Progenitor cell of endocrine pancreas (in vitro differentiated cells): ENCODE results near the gene SCYGR3. TPM values are rescaled to one million over a fixed set of nuclear protein-coding genes. Genes with fewer than 3 reads are reported as not detected.
A peak's percentile ranks its signal among the peaks of the same experiment; 100 is the strongest.
"Not testable (repeated sequence)": the region's sequence is repeated elsewhere in the genome, so short reads cannot be mapped to it uniquely, and the experiment has no call there.

Experiments
- DNase-seq: peaks from one replicate; pipeline ENCODE4 v3.0.0; 2021; ENCODE audit warnings: low spot score; ENCODE audit not compliant: unreplicated experiment
- H3K27ac Mint-ChIP-seq: 2 replicates; pipeline ENCODE4 v1.8.0; 2021; ENCODE audit warnings: mild to moderate bottlenecking, moderate library complexity, mixed read lengths
- H3K27me3 Mint-ChIP-seq: 2 replicates; pipeline ENCODE4 v1.8.0; 2021; ENCODE audit warnings: mixed read lengths
- H3K36me3 Mint-ChIP-seq: 2 replicates; pipeline ENCODE4 v1.8.0; 2022; ENCODE audit warnings: mixed read lengths; ENCODE audit not compliant: insufficient read depth
- H3K4me1 Mint-ChIP-seq: 2 replicates; pipeline ENCODE4 v1.8.0; 2021; ENCODE audit warnings: low read depth, mixed read lengths
- H3K4me3 Mint-ChIP-seq: 2 replicates; pipeline ENCODE4 v1.8.0; 2021; ENCODE audit warnings: low read depth, mild to moderate bottlenecking, moderate library complexity, mixed read lengths
- H3K9me3 Mint-ChIP-seq: 2 replicates; pipeline ENCODE4 v1.8.0; 2021; ENCODE audit warnings: low read depth, mixed read lengths
- CTCF ChIP-seq: fragments of 200-600 bp; sonication (generic); IDR thresholded peaks from one replicate; pipeline ENCODE4 v1.5.0; 2021; ENCODE audit warnings: antibody characterized with exemption, mild to moderate bottlenecking; ENCODE audit not compliant: unreplicated experiment
- total RNA-seq: library from RNA; stranded (reverse); gene quantifications from 2 replicates; pipeline ENCODE4 v1.2.1, GENCODE V29; 2021

Gene SCYGR3
- total RNA-seq, 1 donor from 2014 or later = not detected

DNA sequence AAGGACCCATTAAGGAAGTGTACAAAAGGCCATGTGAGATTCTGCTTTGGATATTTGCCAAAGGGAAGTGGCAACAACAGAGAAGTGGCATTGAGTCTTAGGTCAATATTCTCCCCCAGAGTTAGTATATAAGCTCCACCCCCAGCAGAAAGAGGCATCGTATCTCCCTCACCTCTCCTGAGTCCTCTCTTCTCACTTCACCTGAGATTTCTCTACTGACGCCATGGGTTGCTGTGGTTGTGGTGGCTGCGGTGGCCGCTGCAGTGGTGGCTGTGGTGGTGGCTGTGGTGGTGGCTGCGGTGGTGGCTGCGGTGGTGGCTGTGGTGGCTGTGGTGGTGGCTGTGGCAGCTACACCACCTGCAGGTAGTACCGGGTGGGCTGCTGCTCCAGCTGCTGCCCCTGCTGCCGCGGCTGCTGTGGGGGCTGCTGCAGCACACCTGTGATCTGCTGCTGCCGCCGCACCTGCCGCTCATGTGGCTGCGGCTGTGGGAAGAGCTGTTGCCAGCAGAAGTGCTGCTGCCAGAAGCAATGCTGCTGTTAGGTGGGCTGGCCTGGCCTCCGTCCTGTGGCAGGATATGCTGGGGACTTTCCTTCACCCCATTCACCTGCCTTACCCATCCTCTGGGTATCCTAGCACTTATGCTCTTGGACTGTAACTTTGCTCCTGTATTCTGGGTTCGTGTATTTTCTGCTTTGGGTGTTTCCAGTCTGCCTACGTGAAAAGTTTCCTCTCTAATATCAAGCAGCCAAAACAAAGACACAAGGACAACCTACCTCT lies 5.9 kb downstream of the SCYGR3 start:
- Mint-ChIP-seq H3K4me3 (no peak overlapping the region), H3K9me3 (no peaks in the 10 kb centered on the region), H3K27me3 (peaks cover 3% of the 10 kb centered on the region), H3K4me1 (no peaks in the 10 kb centered on the region), H3K27ac (no peak overlapping the region), H3K36me3 (no peaks in the 10 kb centered on the region)
- TF ChIP-seq CTCF = no peak
- no peak for DNase-seq

DNA sequence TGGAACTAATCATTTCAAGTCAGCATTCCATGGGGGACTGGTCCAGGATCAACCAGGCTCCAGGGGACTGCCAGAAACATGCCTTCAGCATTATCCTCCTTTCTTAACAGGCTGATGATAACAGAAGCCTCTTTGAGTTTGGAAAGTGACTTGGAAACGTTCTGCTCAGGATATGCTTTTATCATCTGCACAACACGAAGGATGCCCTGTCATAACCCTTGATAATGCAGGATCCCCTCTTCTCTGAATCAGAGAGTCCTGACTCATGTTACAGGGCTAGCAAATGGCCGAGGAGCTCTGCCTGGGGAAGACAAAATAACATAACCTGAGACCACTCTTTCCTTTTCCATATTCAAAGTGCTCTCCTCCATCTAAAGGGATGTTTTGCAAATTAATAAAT lies 6.7 kb downstream of the SCYGR3 start:
- H3K27me3 Mint-ChIP-seq = peaks cover 3% of the 10 kb centered on the region
- no peaks in the 10 kb centered on the region for H3K36me3 Mint-ChIP-seq
- H3K4me3 Mint-ChIP-seq = no peak overlapping the region
- no peak overlapping the region for H3K27ac Mint-ChIP-seq
- TF ChIP-seq CTCF = no peak
- no peaks in the 10 kb centered on the region for H3K9me3 Mint-ChIP-seq
- no peak for DNase-seq
- H3K4me1 Mint-ChIP-seq = no peaks in the 10 kb centered on the region

DNA sequence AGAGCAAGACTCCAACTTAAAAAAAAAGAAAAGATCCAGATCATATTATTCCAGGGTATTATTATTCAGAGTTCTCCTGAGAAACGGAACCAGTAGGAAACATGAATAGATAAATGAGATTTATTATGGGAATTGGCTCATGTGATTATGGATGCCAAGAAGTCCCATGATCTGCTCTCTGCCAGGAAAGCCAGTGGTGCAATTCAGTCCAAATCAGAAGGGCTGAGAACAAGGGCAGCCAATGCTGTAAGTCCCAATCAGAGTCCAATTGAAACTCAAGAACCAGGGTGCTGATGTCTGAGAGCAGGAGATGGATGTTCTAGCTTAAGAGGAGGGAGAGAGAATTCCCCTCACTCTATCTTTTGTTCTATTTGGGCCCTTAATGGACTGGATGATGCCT lies 8.2 kb downstream of the SCYGR3 start:
- DNase-seq = no peak
- no peak for TF ChIP-seq CTCF
- H3K36me3 Mint-ChIP-seq = no peaks in the 10 kb centered on the region
- H3K4me1 Mint-ChIP-seq = no peaks in the 10 kb centered on the region
- peaks cover 3% of the 10 kb centered on the region for H3K27me3 Mint-ChIP-seq
- no peak overlapping the region for H3K27ac Mint-ChIP-seq
- no peak overlapping the region for H3K4me3 Mint-ChIP-seq
- H3K9me3 Mint-ChIP-seq = peaks cover 3% of the 10 kb centered on the region

DNA sequence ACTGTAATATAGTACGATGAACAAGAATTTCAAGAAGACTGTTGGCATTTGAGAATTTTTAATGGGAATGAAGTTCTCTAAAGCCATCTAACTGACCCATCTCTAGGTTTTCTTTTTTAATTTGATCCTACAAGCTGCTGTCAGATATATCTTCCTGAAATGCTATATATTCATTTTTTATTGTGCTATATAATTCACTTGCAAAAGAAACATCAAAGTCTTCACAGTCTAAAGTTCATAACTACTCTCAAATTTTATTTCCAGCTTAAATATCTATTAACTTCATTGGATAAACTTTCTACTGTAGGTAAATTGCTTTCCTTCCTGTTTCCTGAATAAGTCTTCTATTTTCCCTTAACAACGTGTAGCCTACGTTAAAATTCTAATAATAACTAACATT lies 12.3 kb downstream of the SCYGR3 start:
- Mint-ChIP-seq H3K4me3 (no peak overlapping the region), H3K9me3 (peaks cover 3% of the 10 kb centered on the region), H3K27me3 (peaks cover 3% of the 10 kb centered on the region), H3K36me3 (no peaks in the 10 kb centered on the region), H3K27ac (no peak overlapping the region), H3K4me1 (peaks cover 7% of the 10 kb centered on the region)
- DNase-seq = no peak
- TF ChIP-seq CTCF = no peak

- not testable (repeated sequence) for H3K36me3 Mint-ChIP-seq, H3K4me1 Mint-ChIP-seq, DNase-seq, H3K4me3 Mint-ChIP-seq, H3K27me3 Mint-ChIP-seq, H3K9me3 Mint-ChIP-seq
- H3K27ac Mint-ChIP-seq = peak within 1 kb of the TSS; percentile 78
These were observed 15.7 kb downstream of the SCYGR3 start, which contains the start of gene SCYGR2 for GRCh38 chr2:227598835-227599503. Gene SCYGR2 (plus strand): TSS chr2:227598893. CDS start chr2:227598893, 0 bp downstream.
